COLO668 (cell line): Measurements from ENCODE around the gene CHMP2A.

Experiments used
- DNase-seq: peaks from one replicate; lab custom pipeline; 2025; ENCODE audit not compliant: unreplicated experiment; lab: John Stamatoyannopoulos, UW

CHMP2A gene

GRCh38 chr19:58570770-58571574 lies 16.1 kb upstream of the CHMP2A start:
- no peak for DNase-seq

- DNase-seq = no peak
Measured at GRCh38 chr19:58569943-58570670, 15.2 kb upstream of the CHMP2A start.

- no peak for DNase-seq
Measured at GRCh38 chr19:58569191-58569942, 14.5 kb upstream of the CHMP2A start.

DNA sequence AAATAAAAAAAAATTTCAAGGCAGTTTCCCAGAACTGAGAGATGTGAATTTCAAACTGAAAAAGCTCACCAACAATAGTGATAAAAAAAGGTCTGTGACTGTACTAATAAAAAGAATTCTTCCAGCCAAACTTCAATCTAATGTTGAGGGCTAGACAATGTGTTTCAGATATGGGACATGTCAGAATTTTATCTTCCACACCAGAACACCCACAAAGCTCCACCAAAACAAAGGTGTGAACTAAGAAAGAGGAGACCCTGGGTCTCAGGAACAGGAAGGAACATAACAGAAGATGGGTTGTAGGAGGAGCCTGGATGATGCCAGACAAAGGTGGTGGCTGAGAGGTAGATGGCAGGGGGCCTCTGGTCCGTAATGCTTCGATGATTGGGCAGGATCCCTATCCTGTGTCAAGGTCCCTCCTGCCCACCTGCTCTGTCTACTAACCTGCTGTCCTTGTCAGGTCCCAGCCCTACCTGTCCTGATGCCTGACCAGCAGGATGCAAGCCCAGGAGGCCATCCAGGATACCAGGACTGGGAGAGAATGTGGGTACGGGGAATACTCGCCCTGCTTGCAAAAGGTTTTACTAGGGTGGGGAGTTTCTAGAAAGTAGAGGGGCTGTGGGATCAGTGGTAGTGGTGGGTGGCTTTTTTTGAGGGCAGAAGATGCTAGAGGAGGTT lies 13.7 kb upstream of the CHMP2A start:
- DNase-seq = no peak

DNA sequence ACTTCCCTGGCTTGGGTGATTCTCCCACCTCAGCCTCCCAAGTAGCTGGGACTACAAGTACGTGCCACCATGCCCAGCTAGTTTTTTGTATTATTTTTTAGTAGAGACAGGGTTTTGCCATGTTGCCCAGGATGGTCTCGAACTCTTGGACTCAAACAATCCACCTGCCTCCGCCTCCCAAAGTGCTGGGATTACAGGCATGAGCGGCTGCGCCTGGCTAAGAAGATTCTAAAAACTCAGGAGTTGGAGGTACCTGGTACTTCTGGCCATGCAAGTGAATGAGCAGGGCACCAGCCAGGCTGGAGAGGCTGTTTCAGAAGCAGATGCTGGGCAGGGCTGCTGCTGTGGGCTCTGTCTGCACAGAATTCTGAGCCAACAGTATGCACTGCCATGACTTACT lies 12.1 kb upstream of the CHMP2A start:
- DNase-seq = no peak

DNA sequence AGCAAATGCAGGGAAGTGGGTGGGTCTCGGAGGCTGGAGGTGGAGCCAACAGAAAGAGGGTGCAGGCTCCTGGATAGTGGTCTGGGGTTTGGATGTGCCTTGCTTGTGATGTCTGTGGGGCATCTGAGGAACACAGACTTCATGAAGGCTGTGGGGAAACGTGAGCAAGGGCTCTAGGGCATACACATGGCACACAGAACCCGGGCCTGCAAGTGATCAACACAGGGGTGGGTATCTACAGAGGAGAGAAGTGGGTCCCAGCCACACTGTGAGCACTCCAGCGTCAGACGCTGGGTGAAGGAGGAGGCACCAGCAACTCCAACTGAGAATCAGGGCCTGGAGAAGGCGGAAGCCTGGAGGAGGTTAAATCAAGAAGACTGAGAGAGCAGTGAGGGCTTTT lies 8.9 kb upstream of the CHMP2A start:
- no peak for DNase-seq

DNA sequence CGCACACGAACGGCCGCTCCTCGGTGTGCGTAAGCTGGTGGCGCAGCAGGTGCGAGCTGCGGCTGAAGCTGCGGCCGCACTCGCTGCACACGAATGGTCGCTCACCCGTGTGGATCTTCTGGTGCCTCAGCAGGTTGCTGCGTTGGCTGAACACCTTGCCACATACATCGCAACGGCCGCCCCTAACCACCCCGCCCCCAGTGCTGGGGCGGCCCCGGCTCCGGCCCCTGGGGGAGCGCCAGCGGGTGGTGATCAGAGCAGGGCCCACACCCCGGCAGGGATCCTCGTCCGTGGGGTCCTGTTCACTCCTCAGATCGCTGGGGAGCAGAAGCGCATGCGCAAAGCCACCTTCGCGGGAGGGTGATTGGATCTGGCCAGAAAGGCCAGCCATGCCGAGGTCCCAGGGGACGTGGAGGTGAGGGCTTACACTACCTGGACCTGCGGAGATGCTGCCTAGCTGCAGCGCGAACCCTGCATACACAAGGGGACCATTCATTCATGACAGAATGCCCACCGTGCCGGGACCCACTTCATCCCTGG lies 8.2 kb upstream of the CHMP2A start:
- DNase-seq = no peak

- no peak for DNase-seq
Measured at GRCh38 chr19:58562122-58563033, 7.5 kb upstream of the CHMP2A start.

- no peak for DNase-seq
Measured at GRCh38 chr19:58561373-58562121, 6.6 kb upstream of the CHMP2A start.

GRCh38 chr19:58560921-58561320 lies 6.0 kb upstream of the CHMP2A start:
- no peak for DNase-seq

- DNase-seq = no peak
Measured at GRCh38 chr19:58560007-58560887, 5.3 kb upstream of the CHMP2A start.

GRCh38 chr19:58559275-58560006 lies 4.5 kb upstream of the CHMP2A start:
- no peak for DNase-seq

DNA sequence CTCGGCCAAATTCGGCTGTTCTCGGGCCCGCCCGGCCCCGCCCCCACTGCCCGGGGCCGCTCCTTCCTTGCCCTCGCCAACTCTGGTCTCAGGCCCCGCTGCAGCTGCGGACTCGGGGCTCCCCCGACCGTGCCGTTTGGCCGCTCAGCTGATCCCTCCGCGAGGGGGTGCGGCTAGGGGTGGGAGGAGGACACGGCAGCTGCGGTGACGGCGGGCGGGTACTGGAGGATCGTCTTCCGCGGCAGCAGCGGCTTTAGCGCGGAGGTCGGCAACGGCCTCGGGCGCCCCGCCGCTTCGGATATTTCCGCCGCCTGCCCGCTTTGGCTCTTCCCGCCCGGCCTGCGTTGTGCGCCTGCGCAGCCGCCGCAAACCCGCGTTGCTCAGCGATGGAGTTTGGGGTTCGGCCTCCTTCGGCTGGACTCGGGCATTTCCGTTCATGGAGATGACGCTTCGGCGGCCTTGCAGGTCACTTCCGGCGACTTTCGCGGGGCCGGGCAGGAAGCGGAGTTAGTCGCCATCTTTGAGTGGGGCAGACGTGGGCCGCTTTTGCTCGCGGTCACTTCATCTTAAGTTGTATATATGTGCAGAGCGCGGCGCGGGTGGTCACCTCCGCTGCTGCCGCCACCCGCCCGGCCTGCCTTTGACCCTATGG lies 3.8 kb upstream of the CHMP2A start:
- no peak for DNase-seq

DNA sequence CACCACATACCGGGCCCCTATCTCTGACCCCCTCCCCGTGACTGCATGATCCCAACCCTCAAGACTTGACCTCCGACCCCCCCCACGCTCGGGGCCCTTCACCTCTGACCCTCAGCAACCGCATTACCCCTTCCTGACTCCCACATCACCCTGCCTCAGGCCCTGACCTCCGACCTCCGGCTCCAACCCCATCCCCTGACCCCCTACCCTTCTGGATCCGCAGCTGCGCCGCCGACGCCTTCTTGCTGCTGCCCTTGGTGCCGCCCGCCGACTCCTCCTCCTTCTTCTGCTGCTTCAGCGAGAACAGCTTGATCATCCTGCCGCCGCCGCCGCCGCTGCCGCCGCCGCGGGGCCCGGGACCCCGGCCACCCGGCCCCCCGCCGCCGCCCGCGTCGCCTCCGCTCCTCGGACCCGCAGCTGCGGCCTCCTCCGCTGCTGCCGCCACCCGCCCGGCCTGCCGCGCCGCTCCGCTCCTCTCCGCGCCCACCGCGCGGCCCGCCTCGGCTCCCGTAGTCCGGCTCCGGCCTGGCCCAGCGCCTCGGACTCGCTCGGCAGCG lies 3.2 kb upstream of the CHMP2A start, which contains the start of gene UBE2M:
UBE2M (minus strand) TSS at position 546 of the 557 bp plus-strand sequence; CDS start at position 316, 230 bp downstream.
- no peak for DNase-seq

- no peak for DNase-seq
Measured at GRCh38 chr19:58557221-58558065, 2.5 kb upstream of the CHMP2A start.
